ENCODE measurements around the gene CEP170.
"Not testable (repeated sequence)": the region's sequence is repeated elsewhere in the genome, so short reads cannot be mapped to it uniquely, and the experiment has no call there.

The CEP170 gene

GRCh38 chr1:243150906-243151305 lies 104.2 kb downstream of the CEP170 start:
- not testable (repeated sequence) for DNase-seq

DNA sequence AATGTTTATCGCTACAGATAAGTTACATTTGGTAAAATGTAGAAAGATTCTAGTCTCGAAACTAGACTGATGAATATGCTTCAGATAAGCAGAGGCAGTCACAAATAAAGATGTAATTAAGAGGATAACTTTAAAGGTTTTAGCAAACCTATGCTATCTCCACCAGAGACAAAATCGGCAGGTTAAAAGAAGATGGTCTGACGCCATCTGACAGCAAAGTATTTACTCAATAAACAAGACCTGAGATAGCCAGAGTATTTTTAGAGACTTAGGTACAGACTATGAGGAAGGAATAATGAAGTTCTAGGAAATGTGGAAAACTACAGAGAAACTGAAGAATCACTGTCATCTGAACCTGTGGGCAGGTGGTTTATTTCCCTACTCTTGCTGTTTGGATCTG lies 106.0 kb downstream of the CEP170 start:
- DNase-seq = not testable (repeated sequence)

GRCh38 chr1:243147351-243147750 lies 107.7 kb downstream of the CEP170 start:
- DNase-seq = not testable (repeated sequence)

DNA sequence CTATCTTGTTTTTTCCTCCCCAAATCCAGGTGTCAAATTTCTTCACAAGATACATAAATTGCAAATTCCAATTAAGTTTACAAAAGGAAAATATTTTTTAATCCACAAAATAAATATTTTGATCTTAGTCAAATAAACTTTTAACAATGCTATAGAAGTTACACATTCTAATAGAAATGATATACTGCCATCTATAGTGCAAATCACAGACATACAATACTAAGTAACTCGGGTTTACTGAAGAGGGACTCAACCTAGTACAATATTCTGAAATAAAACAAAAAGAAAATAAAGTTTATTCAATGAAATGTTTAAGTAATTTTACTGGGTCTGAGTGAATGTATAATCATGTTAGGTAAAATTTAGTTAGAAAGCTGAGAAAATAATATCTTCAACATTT lies 114.6 kb downstream of the CEP170 start:
- not testable (repeated sequence) for DNase-seq

GRCh38 chr1:243122876-243123409 lies 132.1 kb downstream of the CEP170 start:
- not testable (repeated sequence) for DNase-seq

GRCh38 chr1:243121939-243122338 lies 133.1 kb downstream of the CEP170 start:
- DNase-seq = not testable (repeated sequence)

GRCh38 chr1:243118601-243119322 lies 136.3 kb downstream of the CEP170 start:
- not testable (repeated sequence) for DNase-seq

- DNase-seq = not testable (repeated sequence)
These were observed 138.9 kb downstream of the CEP170 start for GRCh38 chr1:243116187-243116586.

DNA sequence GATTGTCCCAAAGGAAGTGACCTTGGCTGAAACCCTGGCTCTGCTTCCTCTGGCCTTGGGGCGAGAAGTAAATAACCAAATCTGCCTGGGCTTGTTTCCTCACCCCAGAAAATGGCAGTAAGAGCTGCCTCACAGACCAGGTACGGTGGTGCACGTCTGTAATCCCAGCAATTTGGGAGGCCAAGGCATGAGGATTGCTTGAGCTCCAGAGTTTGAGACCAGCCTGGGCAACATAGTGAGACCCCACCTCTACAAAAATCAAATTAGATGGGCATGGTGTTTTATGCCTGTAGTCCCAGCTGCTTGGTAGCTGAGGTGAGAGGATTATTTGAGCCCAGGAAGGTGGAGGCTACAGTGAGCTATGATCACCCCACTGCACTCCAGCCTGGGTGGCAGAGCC lies 140.3 kb downstream of the CEP170 start:
- not testable (repeated sequence) for DNase-seq

DNA sequence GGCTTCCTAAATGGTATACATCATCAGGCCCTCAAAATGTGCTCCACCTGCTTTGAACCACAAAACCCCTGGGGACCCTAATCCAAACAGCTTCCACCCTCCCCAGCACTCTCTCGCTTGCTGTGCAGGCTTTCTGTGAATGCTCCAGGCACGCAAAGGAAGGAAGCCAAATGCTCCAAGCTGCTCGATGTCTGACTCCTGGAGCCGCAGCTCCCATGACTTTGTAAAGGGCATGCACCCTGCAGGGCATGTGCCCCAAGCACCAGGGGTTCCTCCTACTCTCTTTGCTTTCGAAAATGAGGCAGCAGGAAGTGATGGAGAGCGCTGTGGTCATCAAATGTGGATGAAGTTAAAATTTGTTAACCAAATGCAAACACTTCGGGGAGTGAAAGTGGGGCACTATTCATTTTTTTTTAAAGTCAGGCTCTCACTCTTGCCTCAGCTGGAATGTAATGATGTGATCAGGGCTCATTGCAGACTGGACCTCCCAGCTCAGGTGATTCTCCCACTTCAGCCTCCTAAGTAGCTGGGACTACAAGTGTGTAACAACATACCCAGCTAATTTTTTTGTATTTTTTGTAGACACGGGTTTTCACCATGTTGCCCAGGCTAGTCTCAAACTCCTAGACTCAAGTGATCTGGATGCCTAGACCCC lies 140.9 kb downstream of the CEP170 start:
- not testable (repeated sequence) for DNase-seq

DNA sequence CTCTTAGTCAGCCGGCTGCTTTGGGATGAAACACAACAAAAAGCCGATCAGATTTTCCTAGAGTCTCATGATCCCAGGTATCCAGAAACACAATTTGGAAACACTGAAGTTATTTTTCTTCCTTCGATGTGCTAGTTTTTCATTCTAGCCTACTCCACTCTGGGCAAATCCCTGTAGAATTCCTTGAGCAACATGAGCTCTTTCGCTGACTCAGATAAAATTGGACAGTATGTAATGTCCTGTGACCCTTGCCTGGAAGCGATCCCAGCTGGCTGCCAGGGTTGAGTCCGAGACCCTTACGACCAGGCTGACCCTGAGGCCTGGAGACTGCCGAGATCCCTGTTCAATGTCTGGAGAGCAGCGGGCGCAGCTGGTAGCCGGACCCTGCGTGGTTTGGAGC lies 147.9 kb downstream of the CEP170 start:
- DNase-seq = not testable (repeated sequence)

DNA sequence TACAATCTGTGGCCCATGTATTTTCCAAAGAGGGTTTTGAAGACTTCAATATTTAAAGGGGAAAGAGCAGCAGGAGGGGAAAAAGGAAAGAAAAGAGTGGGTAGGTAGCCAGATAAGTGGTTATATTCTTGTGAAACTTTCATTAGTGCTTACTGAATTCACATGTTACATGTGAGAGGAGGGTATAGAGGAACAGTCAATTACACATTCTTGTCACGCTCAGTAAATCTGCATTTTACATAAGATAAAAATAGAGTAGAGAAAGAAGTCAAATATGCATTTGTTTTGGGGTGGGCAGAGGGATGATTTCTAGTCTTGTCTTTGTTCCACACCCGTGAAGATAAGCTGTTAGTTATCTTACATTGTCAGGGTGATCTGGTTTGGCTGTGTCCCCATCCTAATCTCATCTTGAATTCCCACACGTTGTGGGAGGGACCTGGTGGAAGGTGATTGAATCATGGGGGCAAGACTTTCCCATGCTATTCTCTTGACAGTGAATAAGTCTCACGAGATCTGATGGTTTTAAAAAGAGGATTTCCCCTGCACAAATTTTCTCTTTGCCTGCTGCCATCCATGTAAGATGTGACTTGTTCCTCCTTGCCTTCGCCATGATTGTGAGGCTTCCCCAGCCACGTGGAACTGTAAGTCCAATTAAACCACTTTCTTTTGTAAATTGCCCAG lies 149.3 kb downstream of the CEP170 start:
- DNase-seq = not testable (repeated sequence)

DNA sequence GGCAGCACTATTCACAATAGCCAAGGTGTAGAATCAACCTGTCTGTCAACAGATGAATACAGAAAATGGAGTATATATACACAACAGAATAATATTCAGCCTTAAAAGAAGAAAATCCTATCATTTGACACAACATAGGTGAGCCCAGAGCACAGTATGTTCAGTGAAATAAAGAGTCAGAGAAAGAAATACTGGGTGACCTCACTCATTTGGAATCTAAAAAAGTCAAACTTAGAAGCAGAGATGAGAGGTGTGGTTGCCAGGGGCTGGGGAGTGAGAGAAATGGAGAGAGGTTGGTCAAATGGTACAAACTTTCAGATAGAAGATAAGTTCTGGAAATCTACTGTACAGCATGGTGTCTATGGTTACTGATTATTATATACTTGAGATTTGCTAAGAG lies 150.0 kb downstream of the CEP170 start:
- not testable (repeated sequence) for DNase-seq

DNA sequence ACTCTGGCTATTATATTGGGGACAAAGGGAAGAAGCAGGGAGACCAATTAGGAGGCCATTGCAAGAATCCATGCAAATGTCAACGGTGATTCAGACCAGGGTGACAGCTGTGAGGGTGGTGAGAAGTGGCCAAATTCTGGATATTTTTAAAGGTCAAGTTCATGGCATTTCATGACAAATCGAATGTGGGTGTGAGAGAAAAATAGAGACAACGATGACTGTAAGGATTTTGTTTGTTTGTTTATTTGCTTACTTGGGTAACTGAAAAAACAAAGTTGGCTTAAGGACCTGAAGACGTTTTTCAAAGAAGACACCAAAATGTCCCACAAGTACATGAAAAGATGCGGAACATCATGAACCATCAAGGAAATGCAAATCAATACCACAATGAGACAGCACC lies 150.6 kb downstream of the CEP170 start:
- DNase-seq = not testable (repeated sequence)

- peak; percentile 60 for DNase-seq
These were observed 153.5 kb downstream of the CEP170 start for GRCh38 chr1:243101551-243102050.

GRCh38 chr1:243087368-243087767 lies 167.7 kb downstream of the CEP170 start:
- DNase-seq = not testable (repeated sequence)

Measured in effector CD4-positive, alpha-beta T cell (primary cell).